ENCODE data around the gene SPATA22.

DNA sequence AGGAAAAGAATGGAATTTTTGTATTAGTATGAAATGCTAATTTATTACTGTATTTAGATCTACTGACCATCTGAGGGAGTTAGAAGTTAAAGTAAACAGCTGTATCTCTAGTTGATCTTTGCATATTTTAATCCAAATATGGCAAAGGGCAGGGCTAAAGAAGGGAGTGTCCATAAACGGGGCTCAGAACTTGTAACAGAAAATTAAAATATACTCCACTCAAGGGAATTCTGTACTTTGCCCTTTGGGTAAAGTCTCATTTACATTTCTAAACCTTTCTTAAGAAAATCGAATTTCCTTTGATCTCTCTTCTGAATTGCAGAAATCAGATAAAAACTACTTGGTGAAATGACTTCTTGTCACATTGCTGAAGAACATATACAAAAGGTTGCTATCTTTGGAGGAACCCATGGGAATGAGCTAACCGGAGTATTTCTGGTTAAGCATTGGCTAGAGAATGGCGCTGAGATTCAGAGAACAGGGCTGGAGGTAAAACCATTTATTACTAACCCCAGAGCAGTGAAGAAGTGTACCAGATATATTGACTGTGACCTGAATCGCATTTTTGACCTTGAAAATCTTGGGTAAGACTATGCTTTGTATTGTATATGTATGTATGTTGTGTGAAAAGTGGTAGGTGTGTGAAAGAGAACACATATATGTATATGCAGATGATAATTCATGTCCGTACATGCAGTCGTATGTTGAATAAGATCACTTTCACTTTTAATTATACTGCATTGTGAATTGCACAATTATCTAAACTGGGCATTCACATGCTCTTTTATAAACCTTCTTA, 4.4 kb upstream of the SPATA22 start, which contains the start of gene ASPA:
- TF ChIP-seq, protein P1, sequence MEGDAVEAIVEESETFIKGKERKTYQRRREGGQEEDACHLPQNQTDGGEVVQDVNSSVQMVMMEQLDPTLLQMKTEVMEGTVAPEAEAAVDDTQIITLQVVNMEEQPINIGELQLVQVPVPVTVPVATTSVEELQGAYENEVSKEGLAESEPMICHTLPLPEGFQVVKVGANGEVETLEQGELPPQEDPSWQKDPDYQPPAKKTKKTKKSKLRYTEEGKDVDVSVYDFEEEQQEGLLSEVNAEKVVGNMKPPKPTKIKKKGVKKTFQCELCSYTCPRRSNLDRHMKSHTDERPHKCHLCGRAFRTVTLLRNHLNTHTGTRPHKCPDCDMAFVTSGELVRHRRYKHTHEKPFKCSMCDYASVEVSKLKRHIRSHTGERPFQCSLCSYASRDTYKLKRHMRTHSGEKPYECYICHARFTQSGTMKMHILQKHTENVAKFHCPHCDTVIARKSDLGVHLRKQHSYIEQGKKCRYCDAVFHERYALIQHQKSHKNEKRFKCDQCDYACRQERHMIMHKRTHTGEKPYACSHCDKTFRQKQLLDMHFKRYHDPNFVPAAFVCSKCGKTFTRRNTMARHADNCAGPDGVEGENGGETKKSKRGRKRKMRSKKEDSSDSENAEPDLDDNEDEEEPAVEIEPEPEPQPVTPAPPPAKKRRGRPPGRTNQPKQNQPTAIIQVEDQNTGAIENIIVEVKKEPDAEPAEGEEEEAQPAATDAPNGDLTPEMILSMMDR (IDR thresholded peaks at IDR 0.05; ENCODE audit: low read depth, low read length, poor library complexity, severe bottlenecking) = no peak
- TF ChIP-seq EZH2phosphoT487 (IDR thresholded peaks at IDR 0.05; ENCODE audit: borderline replicate concordance, low read length) = no peak

Data from DOHH2 (cell line).